Left lung (tissue), 10 donors: ENCODE measurements around the gene ZBTB47. TPM values are rescaled to one million over a fixed set of nuclear protein-coding genes. Genes with fewer than 3 reads are reported as not detected.

Experiments used
- ATAC-seq: fragments of 200-7000 bp; cut with Tn5 transposase; one replicate; pipeline ENCODE4 v1.9.1; 2020; ENCODE audit warnings: moderate library complexity
- DNase-seq, 4 donors: peaks; one replicate each; pipeline ENCODE4 v3.0.0-alpha.2; 2013 to 2020
- H3K27ac ChIP-seq, 2 donors: fragments of 200-600 bp; sonication (generic) in 1 of 2; one replicate each; pipeline versions ENCODE4 v1.5.0 to v1.8.0; 2020 to 2021
- H3K27me3 ChIP-seq, 2 donors: fragments of 200-600 bp; sonication (generic) in 1 of 2; one replicate each; pipeline versions ENCODE4 v1.5.0 to v1.8.0; 2020 to 2021
- H3K36me3 ChIP-seq, 2 donors: fragments of 200-600 bp; sonication (generic) in 1 of 2; one replicate each; pipeline versions ENCODE4 v1.5.0 to v1.8.0; 2020 to 2021
- H3K4me1 ChIP-seq, 2 donors: fragments of 200-600 bp; one replicate each; pipeline ENCODE4 v1.8.0; 2021
- H3K4me3 ChIP-seq, 2 donors: fragments of 200-600 bp; sonication (generic) in 1 of 2; one replicate each; pipeline versions ENCODE4 v1.5.0 to v1.8.0; 2020 to 2021; ENCODE audit warnings: mild to moderate bottlenecking in 1 of 2
- H3K9me3 ChIP-seq, 2 donors: fragments of 200-600 bp; sonication (generic) in 1 of 2; one replicate each; pipeline versions ENCODE4 v1.5.0 to v1.8.0; 2020 to 2021
- intact Hi-C, 2 donors: fragments of 100-400 bp; cut with DNase I; formaldehyde crosslinking; loops; one replicate each; pipeline versions ENCODE4 v1.11.2 to v1.14.2; 2022
- polyA plus RNA-seq, 6 donors: library from polyadenylated mRNA; unstranded; fragments of 120-200 nt; gene quantifications; one replicate each; pipeline ENCODE4 v1.2.1, GENCODE V29; 2013; ENCODE audit not compliant: insufficient read length in 6 of 6
- total RNA-seq, 2 donors: library from RNA; stranded (reverse); fragmentation: NEBNext Ultra II Directional; extraction: Animal tissue kit (Norgen Biotek cat#: 25700); gene quantifications; one replicate each; pipeline ENCODE4 v1.2.1, GENCODE V29; 2021
- TF ChIP-seq, protein P1 (sequence below), 2 donors: fragments of 200-600 bp; sonication (generic) in 1 of 2; IDR thresholded peaks; one replicate each; pipeline versions ENCODE4 v1.5.0 to v1.8.0; 2021; ENCODE audit warnings: antibody characterized with exemption in 2 of 2
- donor health status: DM: no; HTN: yes; CAD: no.
- donor health status: DM: no; HTN: no; CAD: no.

ZBTB47 gene
- total and polyA plus RNA-seq, 8 donors = 10.4 to 34.9 (median 15.1) TPM

DNA sequence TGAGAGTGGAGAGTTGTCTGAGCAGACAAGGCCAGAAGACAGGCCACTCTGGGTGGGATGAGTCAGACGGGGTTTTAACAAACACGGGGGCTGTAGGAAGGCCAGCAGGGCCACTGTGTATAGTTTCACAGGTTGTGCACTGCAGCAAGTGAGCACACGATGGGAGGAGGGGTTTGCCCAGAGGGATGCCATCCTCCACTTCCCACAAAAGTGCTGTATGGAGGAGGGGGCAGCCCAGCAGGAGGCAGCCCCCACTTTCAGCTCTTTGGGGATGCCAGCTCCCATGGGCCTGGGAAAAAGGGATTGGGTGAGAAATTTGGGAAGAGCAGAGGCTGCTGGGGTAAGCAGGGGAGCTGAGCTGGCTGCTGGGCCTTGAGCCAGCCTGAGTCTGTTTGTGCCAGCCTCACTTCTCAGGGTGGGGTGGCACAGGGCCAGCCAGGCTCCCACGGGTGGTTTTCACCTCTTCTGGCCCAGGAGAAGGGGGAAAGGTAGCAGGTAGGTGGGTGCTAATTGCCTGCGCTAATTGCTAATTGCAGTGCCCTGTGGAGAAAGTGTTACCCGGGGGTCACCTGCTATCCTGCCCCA lies 6.7 kb downstream of the ZBTB47 start:
- no peak overlapping the region for H3K4me3 ChIP-seq
- H3K27me3 ChIP-seq = no peaks in the 10 kb centered on the region
- no peak overlapping the region for H3K27ac ChIP-seq
- DNase-seq = no peak
- H3K36me3 ChIP-seq = peaks cover 0 to 47% of the 10 kb centered on the region in 2 donors
- TF ChIP-seq, protein P1, sequence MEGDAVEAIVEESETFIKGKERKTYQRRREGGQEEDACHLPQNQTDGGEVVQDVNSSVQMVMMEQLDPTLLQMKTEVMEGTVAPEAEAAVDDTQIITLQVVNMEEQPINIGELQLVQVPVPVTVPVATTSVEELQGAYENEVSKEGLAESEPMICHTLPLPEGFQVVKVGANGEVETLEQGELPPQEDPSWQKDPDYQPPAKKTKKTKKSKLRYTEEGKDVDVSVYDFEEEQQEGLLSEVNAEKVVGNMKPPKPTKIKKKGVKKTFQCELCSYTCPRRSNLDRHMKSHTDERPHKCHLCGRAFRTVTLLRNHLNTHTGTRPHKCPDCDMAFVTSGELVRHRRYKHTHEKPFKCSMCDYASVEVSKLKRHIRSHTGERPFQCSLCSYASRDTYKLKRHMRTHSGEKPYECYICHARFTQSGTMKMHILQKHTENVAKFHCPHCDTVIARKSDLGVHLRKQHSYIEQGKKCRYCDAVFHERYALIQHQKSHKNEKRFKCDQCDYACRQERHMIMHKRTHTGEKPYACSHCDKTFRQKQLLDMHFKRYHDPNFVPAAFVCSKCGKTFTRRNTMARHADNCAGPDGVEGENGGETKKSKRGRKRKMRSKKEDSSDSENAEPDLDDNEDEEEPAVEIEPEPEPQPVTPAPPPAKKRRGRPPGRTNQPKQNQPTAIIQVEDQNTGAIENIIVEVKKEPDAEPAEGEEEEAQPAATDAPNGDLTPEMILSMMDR (IDR thresholded peaks at IDR 0.05) = no peak
- intact Hi-C loops = no loop called here
- no peak for ATAC-seq
- H3K9me3 ChIP-seq = no peaks in the 10 kb centered on the region
- H3K4me1 ChIP-seq = peaks cover 7 to 25% of the 10 kb centered on the region in 2 donors

GRCh38 chr3:42660898-42661297 lies 7.4 kb downstream of the ZBTB47 start:
- no peak overlapping the region for H3K27ac ChIP-seq
- TF ChIP-seq, protein P1 (IDR thresholded peaks at IDR 0.05) = no peak

GRCh38 chr3:42661593-42662022 lies 8.1 kb downstream of the ZBTB47 start:
- Histone ChIP-seq H3K4me1 (peaks cover 0 to 11% of the 10 kb centered on the region in 2 donors), H3K36me3 (peaks cover 0 to 47% of the 10 kb centered on the region in 2 donors), H3K9me3 (no peaks in the 10 kb centered on the region), H3K4me3 (no peak overlapping the region), H3K27ac (no peak overlapping the region), H3K27me3 (no peaks in the 10 kb centered on the region)
- TF ChIP-seq, protein P1 (IDR thresholded peaks at IDR 0.05) = no peak
- intact Hi-C loops = no loop called here
- peak in 1 of 4 donors; percentile 39 for DNase-seq
- ATAC-seq = no peak

More at GRCh38 chr3:42660898-42661297, 7.4 kb downstream of the ZBTB47 start:
- no peaks in the 10 kb centered on the region for H3K27me3 ChIP-seq
- no peaks in the 10 kb centered on the region for H3K9me3 ChIP-seq
- H3K4me3 ChIP-seq = no peak overlapping the region
- ATAC-seq = no peak
- peaks cover 0 to 47% of the 10 kb centered on the region in 2 donors for H3K36me3 ChIP-seq
- peaks cover under 1 to 18% of the 10 kb centered on the region in 2 donors for H3K4me1 ChIP-seq
- intact Hi-C loops = no loop called here
- DNase-seq = no peak

- intact Hi-C loops = no loop called here
- no peak overlapping the region for H3K4me3 ChIP-seq
- peaks cover 0 to 10% of the 10 kb centered on the region in 2 donors for H3K4me1 ChIP-seq
- ATAC-seq (no peak), DNase-seq (peak in 1 of 4 donors; percentile 41)
- H3K9me3 ChIP-seq = no peaks in the 10 kb centered on the region
- peaks cover 0 to 47% of the 10 kb centered on the region in 2 donors for H3K36me3 ChIP-seq
- H3K27me3 ChIP-seq = no peaks in the 10 kb centered on the region
- TF ChIP-seq, protein P1 (IDR thresholded peaks at IDR 0.05) = no peak
- no peak overlapping the region for H3K27ac ChIP-seq
Observed at GRCh38 chr3:42662037-42662812, 8.7 kb downstream of the ZBTB47 start.

GRCh38 chr3:42662813-42663535 lies 9.5 kb downstream of the ZBTB47 start:
- ATAC-seq (no peak), DNase-seq (peak in 1 of 4 donors; percentile 47)
- Histone ChIP-seq H3K27me3 (no peaks in the 10 kb centered on the region), H3K36me3 (peaks cover 0 to 47% of the 10 kb centered on the region in 2 donors), H3K4me1 (peaks cover 0 to 10% of the 10 kb centered on the region in 2 donors), H3K4me3 (no peak overlapping the region), H3K9me3 (no peaks in the 10 kb centered on the region), H3K27ac (no peak overlapping the region)
- intact Hi-C loops = no loop called here
- TF ChIP-seq, protein P1 (IDR thresholded peaks at IDR 0.05) = no peak
